ENCODE results near the gene PRUNE2.

The PRUNE2 gene

GRCh38 chr9:76873821-76874220 lies 32.1 kb downstream of the PRUNE2 start:
- Histone ChIP-seq H3K4me1 (ENCODE audit: insufficient read depth, poor library complexity, severe bottlenecking) (peaks cover 10% of the 10 kb centered on the region), H3K9me3 (ENCODE audit: severe bottlenecking) (no peaks in the 10 kb centered on the region), H3K27me3 (ENCODE audit: insufficient read depth, poor library complexity, severe bottlenecking) (no peaks in the 10 kb centered on the region), H3K27ac (ENCODE audit: poor library complexity, severe bottlenecking) (no peak overlapping the region), H3K36me3 (ENCODE audit: low read depth) (no peaks in the 10 kb centered on the region), H3K4me3 (ENCODE audit: severe bottlenecking) (no peak overlapping the region)
- TF ChIP-seq CTCF (IDR thresholded peaks at IDR 0.05; ENCODE audit: poor library complexity, severe bottlenecking): no peak
- no peak for ATAC-seq (ENCODE audit: low read depth)
- no peak for DNase-seq (ENCODE audit: low spot score)

GRCh38 chr9:76873056-76873792 lies 32.7 kb downstream of the PRUNE2 start:
- peaks cover 13% of the 10 kb centered on the region for H3K4me1 ChIP-seq (ENCODE audit: insufficient read depth, poor library complexity, severe bottlenecking)
- no peaks in the 10 kb centered on the region for H3K9me3 ChIP-seq (ENCODE audit: severe bottlenecking)
- H3K27ac ChIP-seq (ENCODE audit: poor library complexity, severe bottlenecking): no peak overlapping the region
- no peak for TF ChIP-seq CTCF (IDR thresholded peaks at IDR 0.05; ENCODE audit: poor library complexity, severe bottlenecking)
- DNase-seq (ENCODE audit: low spot score) (no peak), ATAC-seq (ENCODE audit: low read depth) (no peak)
- H3K4me3 ChIP-seq (ENCODE audit: severe bottlenecking): no peak overlapping the region
- H3K27me3 ChIP-seq (ENCODE audit: insufficient read depth, poor library complexity, severe bottlenecking): no peaks in the 10 kb centered on the region
- no peaks in the 10 kb centered on the region for H3K36me3 ChIP-seq (ENCODE audit: low read depth)

- Histone ChIP-seq H3K27me3 (ENCODE audit: insufficient read depth, poor library complexity, severe bottlenecking) (no peaks in the 10 kb centered on the region), H3K36me3 (ENCODE audit: low read depth) (no peaks in the 10 kb centered on the region), H3K4me1 (ENCODE audit: insufficient read depth, poor library complexity, severe bottlenecking) (peaks cover 16% of the 10 kb centered on the region), H3K4me3 (ENCODE audit: severe bottlenecking) (no peak overlapping the region), H3K9me3 (ENCODE audit: severe bottlenecking) (no peaks in the 10 kb centered on the region), H3K27ac (ENCODE audit: poor library complexity, severe bottlenecking) (peak overlapping the region; percentile 11)
- peak; percentile 30; the same call in 2 of the 3 replicates for ATAC-seq (ENCODE audit: low read depth)
- no peak for TF ChIP-seq CTCF (IDR thresholded peaks at IDR 0.05; ENCODE audit: poor library complexity, severe bottlenecking)
- DNase-seq (ENCODE audit: low spot score): no peak
These were observed 37.0 kb downstream of the PRUNE2 start for GRCh38 chr9:76868897-76869296.

- DNase-seq (ENCODE audit: low spot score): peak; percentile 79
- ATAC-seq (ENCODE audit: low read depth): peak; percentile 99
- Histone ChIP-seq H3K27me3 (ENCODE audit: insufficient read depth, poor library complexity, severe bottlenecking) (no peaks in the 10 kb centered on the region), H3K4me3 (ENCODE audit: severe bottlenecking) (no peak overlapping the region), H3K9me3 (ENCODE audit: severe bottlenecking) (no peaks in the 10 kb centered on the region), H3K27ac (ENCODE audit: poor library complexity, severe bottlenecking) (peak overlapping the region; percentile 67), H3K36me3 (ENCODE audit: low read depth) (no peaks in the 10 kb centered on the region), H3K4me1 (ENCODE audit: insufficient read depth, poor library complexity, severe bottlenecking) (peaks cover 16% of the 10 kb centered on the region)
- TF ChIP-seq CTCF (IDR thresholded peaks at IDR 0.05; ENCODE audit: poor library complexity, severe bottlenecking): no peak
These were observed 39.2 kb downstream of the PRUNE2 start for GRCh38 chr9:76866689-76867088.

GRCh38 chr9:76863832-76864231 lies 42.1 kb downstream of the PRUNE2 start:
- Histone ChIP-seq H3K4me3 (ENCODE audit: severe bottlenecking) (no peak overlapping the region), H3K36me3 (ENCODE audit: low read depth) (no peaks in the 10 kb centered on the region), H3K4me1 (ENCODE audit: insufficient read depth, poor library complexity, severe bottlenecking) (peaks cover 28% of the 10 kb centered on the region), H3K27ac (ENCODE audit: poor library complexity, severe bottlenecking) (no peak overlapping the region), H3K9me3 (ENCODE audit: severe bottlenecking) (no peaks in the 10 kb centered on the region), H3K27me3 (ENCODE audit: insufficient read depth, poor library complexity, severe bottlenecking) (no peaks in the 10 kb centered on the region)
- no peak for DNase-seq (ENCODE audit: low spot score)
- no peak for TF ChIP-seq CTCF (IDR thresholded peaks at IDR 0.05; ENCODE audit: poor library complexity, severe bottlenecking)
- ATAC-seq (ENCODE audit: low read depth): no peak

All from RWPE2 (cell line).